ENCODE results near the gene MOSPD3.

Gene MOSPD3

GRCh38 chr7:100575206-100575631 lies 37.1 kb upstream of the MOSPD3 start:
- Histone ChIP-seq H3K79me2 (ENCODE audit: control insufficient read depth, low read length) (no peaks in the 10 kb centered on the region), H3K27me3 (ENCODE audit: control insufficient read depth, low read length) (peaks cover 2% of the 10 kb centered on the region), H4K20me1 (ENCODE audit: control insufficient read depth, insufficient read depth, low read depth, low read length) (no peaks in the 10 kb centered on the region), H3F3A (ENCODE audit: control insufficient read depth, insufficient read depth) (no peaks in the 10 kb centered on the region), H3K9me2 (replicated peaks; ENCODE audit: control insufficient read depth, low read length) (no peaks in the 10 kb centered on the region), H3K27ac (ENCODE audit: low read depth, low read length) (no peak overlapping the region), H3K4me3 (ENCODE audit: low read length) (no peak overlapping the region), H3K4me1 (ENCODE audit: control insufficient read depth, low read length) (peaks cover 8% of the 10 kb centered on the region), H3K36me3 (ENCODE audit: control insufficient read depth, low read length) (peaks cover 55% of the 10 kb centered on the region), H3K4me2 (ENCODE audit: low read length) (no peak overlapping the region), H3K9me3 (ENCODE audit: control insufficient read depth, insufficient read depth, low read length) (no peaks in the 10 kb centered on the region)
- no peak for TF ChIP-seq CTCF (IDR thresholded peaks at IDR 0.05; ENCODE audit: low read depth, low read length, poor library complexity, severe bottlenecking)
- TF ChIP-seq EZH2phosphoT487 (IDR thresholded peaks at IDR 0.05; ENCODE audit: borderline replicate concordance, low read length), result no peak

GRCh38 chr7:100575746-100576383 lies 36.5 kb upstream of the MOSPD3 start:
- Histone ChIP-seq H3F3A (ENCODE audit: control insufficient read depth, insufficient read depth) (no peaks in the 10 kb centered on the region), H3K36me3 (ENCODE audit: control insufficient read depth, low read length) (peaks cover 62% of the 10 kb centered on the region), H3K4me1 (ENCODE audit: control insufficient read depth, low read length) (0 out of 2 replicates have a peak, but pooled peaks cover 4% of the 10 kb centered on the region), H3K9me2 (replicated peaks; ENCODE audit: control insufficient read depth, low read length) (no peaks in the 10 kb centered on the region), H3K9me3 (ENCODE audit: control insufficient read depth, insufficient read depth, low read length) (no peaks in the 10 kb centered on the region), H3K4me2 (ENCODE audit: low read length) (no peak overlapping the region), H3K4me3 (ENCODE audit: low read length) (no peak overlapping the region), H4K20me1 (ENCODE audit: control insufficient read depth, insufficient read depth, low read depth, low read length) (no peaks in the 10 kb centered on the region), H3K79me2 (ENCODE audit: control insufficient read depth, low read length) (no peaks in the 10 kb centered on the region), H3K27me3 (ENCODE audit: control insufficient read depth, low read length) (no peaks in the 10 kb centered on the region), H3K27ac (ENCODE audit: low read depth, low read length) (no peak overlapping the region)
- no peak for TF ChIP-seq CTCF (IDR thresholded peaks at IDR 0.05; ENCODE audit: low read depth, low read length, poor library complexity, severe bottlenecking)

GRCh38 chr7:100576384-100576993 lies 35.9 kb upstream of the MOSPD3 start:
- no peaks in the 10 kb centered on the region for H3K9me3 ChIP-seq (ENCODE audit: control insufficient read depth, insufficient read depth, low read length)
- H3K4me3 ChIP-seq (ENCODE audit: low read length), result no peak overlapping the region
- no peaks in the 10 kb centered on the region for H4K20me1 ChIP-seq (ENCODE audit: control insufficient read depth, insufficient read depth, low read depth, low read length)
- H3F3A ChIP-seq (ENCODE audit: control insufficient read depth, insufficient read depth), result no peaks in the 10 kb centered on the region
- H3K4me2 ChIP-seq (ENCODE audit: low read length), result no peak overlapping the region
- H3K4me1 ChIP-seq (ENCODE audit: control insufficient read depth, low read length), result 0 out of 2 replicates have a peak, but pooled peaks cover 4% of the 10 kb centered on the region
- no peak overlapping the region for H3K27ac ChIP-seq (ENCODE audit: low read depth, low read length)
- peaks cover 68% of the 10 kb centered on the region for H3K36me3 ChIP-seq (ENCODE audit: control insufficient read depth, low read length)
- no peak for TF ChIP-seq CTCF (IDR thresholded peaks at IDR 0.05; ENCODE audit: low read depth, low read length, poor library complexity, severe bottlenecking)
- no peak for TF ChIP-seq EZH2phosphoT487 (IDR thresholded peaks at IDR 0.05; ENCODE audit: borderline replicate concordance, low read length)
- no peaks in the 10 kb centered on the region for H3K9me2 ChIP-seq (replicated peaks; ENCODE audit: control insufficient read depth, low read length)
- no peaks in the 10 kb centered on the region for H3K79me2 ChIP-seq (ENCODE audit: control insufficient read depth, low read length)
- H3K27me3 ChIP-seq (ENCODE audit: control insufficient read depth, low read length), result no peaks in the 10 kb centered on the region
